ENCODE results near the gene NGLY1.

DNA sequence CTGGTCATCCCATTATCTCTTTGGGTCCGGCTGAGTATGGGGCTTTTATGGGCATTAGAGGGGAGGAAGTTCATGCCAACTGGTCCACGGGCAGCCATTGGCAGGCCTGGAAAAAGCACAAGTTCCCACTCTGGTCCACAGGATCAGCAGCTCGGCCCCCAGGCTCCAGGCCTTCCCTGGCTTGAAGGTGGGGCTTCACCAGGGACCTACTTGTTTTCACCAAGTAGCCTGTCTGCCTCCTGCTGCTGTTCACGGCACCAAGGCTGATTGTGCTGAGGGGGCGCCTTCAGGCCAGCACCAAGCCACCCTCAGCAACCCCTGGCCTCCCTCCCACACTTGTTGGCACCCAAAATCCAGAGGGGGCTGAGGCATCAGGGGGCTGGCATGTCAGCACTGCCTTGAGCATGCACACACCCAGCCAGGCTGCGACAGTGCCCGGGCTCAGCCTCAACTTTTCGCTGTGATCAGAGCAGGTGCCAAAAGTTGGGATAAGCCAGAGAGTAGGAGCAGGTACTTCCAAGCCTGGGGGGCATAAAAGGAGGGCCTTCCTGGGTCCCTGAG, 109.4 kb downstream of the NGLY1 start:
- no peak for TF ChIP-seq POLR2A (IDR thresholded peaks at IDR 0.05; ENCODE audit: low read depth, low read length)
- TF ChIP-seq FOS (IDR thresholded peaks at IDR 0.05; ENCODE audit: low read depth, low read length): no peak
- no peak for TF ChIP-seq CEBPB (IDR thresholded peaks at IDR 0.05; ENCODE audit: low read depth, low read length)
- TF ChIP-seq, protein P1, sequence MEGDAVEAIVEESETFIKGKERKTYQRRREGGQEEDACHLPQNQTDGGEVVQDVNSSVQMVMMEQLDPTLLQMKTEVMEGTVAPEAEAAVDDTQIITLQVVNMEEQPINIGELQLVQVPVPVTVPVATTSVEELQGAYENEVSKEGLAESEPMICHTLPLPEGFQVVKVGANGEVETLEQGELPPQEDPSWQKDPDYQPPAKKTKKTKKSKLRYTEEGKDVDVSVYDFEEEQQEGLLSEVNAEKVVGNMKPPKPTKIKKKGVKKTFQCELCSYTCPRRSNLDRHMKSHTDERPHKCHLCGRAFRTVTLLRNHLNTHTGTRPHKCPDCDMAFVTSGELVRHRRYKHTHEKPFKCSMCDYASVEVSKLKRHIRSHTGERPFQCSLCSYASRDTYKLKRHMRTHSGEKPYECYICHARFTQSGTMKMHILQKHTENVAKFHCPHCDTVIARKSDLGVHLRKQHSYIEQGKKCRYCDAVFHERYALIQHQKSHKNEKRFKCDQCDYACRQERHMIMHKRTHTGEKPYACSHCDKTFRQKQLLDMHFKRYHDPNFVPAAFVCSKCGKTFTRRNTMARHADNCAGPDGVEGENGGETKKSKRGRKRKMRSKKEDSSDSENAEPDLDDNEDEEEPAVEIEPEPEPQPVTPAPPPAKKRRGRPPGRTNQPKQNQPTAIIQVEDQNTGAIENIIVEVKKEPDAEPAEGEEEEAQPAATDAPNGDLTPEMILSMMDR (conservative IDR thresholded peaks at IDR 0.05; ENCODE audit: low read depth, low read length): no peak
- no peak for TF ChIP-seq RCOR1 (IDR thresholded peaks at IDR 0.05; ENCODE audit: insufficient replicate concordance, low read length)
- no peak for TF ChIP-seq RAD21 (IDR thresholded peaks at IDR 0.05; ENCODE audit: low read length)
- no peak for TF ChIP-seq CHD1 (IDR thresholded peaks at IDR 0.05; ENCODE audit: low read depth, low read length)
